T-helper 2 cell (primary cell): Measurements from ENCODE around the gene CYP27C1.

Source experiments
- DNase-seq, 5 experiments: peaks; one replicate each; pipeline versions ENCODE4 v3.0.0 to v3.0.0-alpha.2; 2012 to 2022

Gene CYP27C1

DNA sequence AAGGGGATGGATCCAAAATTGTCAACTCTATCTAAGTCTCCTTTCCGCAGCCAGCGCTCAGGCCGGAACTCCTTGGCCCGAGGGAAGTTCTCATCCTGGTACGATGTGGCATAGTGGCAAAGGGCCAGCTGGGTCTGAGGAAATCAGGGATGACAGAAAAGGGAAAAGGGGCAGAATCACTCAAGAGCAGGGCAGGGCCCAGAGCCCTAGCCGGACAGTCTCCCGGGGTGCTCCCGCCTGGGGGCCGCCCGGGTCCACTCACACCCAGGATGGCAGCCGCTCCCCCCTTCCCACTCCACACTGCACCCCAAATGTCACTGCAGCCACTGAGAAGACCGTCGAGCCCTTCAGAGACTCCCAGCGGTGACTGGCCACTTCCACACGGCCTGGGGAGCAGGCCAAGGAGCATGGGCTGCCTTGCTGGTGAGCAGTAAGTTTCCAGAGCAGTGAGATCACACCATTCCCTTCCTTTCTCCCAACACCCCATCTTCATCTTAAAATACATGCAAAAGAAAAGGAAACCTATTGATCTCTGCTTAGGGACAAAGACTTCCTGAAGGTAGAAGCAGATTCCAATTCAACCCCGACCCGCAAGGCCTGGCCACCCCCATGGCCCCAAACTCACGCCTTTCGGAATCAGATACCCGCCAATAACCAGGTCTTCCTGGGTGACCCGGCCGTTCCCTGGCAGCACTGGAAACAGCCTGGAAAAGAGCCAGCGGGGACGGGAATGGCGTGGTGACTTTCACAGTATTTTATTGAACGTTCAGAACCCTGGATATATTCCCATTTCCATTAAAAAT is 26.7 kb downstream of the CYP27C1 start:
- no peak for DNase-seq

DNA sequence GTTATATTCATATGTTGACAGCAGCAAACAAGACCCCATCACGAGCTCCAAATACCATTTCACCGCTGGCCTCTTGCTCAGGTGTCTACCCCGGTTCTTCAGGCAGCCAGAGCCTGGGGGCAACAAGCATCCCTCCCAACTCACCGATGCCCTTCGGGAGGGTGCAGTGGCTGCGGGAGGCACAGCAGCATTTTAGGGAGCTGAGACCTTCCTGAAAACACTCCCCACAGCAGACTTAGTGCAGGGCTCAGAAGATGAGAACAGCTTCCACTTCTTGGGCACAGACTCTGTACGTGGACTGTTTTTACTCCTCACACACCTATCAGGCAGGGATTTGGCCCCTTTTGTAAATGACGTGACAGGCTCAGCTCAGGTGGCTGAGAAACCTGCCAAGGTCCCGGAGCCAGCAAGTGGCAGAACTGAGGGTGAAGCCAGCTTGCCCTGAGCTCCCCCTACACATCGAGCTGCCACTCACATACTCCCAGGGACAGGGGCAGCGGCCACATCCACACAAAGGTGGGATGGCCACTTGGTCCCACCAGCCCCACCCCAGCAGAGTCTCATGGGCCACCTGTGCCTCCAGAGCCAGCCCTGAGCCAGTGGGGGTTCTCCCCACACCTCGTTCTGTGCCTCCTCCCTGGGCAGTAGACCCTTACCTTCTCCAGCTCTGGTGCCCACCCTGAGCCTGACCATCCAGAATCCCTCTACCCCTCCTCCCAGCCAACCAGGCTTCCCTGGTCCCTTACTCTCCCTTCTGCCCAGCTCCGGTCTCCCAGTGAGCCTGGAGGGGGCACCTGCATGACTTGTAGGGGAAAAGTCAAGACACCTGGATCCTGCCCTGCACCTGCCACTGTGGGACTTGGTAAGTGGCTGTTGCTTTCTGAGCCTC is 28.5 kb downstream of the CYP27C1 start:
- DNase-seq: no peak

- no peak for DNase-seq
Measured at GRCh38 chr2:127188797-127189196, 31.3 kb downstream of the CYP27C1 start.

- no peak for DNase-seq
Measured at GRCh38 chr2:127187831-127188230, 32.3 kb downstream of the CYP27C1 start.

DNA sequence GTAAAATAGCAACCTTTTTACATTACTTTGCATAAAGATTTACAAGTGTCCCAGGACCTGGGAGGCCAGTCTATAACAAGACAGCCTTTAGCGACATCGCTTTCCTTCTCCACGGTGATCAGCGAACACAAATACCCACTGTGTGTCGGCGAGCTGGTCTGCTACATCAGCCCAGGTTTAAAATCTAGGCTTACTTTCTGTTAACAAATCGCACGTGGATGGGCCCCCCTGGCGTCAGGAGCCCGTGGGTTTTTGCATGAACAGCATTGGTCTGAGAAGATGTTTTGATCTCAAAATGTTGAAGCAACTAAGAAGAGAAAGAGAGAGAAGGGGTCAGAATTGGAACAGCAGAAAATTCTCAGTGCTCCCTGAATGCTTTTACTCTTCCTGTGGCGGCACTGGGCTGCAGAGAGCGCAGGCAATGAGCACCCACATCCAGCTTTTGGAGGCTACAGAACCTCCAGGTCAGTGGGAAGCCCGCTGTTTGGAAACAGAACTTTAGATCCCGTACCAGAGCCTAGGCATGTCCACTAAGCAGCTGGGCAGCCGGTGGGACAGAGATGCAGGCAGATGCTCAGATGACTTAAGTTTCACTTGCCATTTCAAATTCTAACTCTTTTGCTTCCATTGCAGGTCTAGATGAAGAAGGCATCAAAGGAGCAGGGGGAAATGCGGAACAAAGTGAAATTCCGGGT is 32.9 kb downstream of the CYP27C1 start:
- DNase-seq: no peak

DNA sequence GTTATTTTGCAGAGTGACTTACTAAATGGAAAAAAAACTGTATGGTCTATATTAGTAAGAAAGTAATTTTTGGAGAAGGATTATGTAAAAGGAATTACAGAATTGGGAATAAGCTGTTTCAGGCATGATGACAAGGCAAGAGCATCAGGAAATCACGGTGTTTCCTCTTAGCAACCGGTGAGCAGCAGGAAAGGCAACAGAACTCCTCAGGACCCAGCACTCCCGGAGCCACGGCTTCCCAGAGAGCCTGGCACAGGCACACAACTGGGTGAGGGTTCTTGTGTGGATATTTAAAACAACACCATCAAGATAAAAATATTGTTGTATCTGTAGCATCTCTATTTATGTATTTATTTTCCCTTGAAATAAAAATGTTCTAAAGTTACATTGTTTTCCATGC is 34.4 kb downstream of the CYP27C1 start:
- DNase-seq: no peak

DNA sequence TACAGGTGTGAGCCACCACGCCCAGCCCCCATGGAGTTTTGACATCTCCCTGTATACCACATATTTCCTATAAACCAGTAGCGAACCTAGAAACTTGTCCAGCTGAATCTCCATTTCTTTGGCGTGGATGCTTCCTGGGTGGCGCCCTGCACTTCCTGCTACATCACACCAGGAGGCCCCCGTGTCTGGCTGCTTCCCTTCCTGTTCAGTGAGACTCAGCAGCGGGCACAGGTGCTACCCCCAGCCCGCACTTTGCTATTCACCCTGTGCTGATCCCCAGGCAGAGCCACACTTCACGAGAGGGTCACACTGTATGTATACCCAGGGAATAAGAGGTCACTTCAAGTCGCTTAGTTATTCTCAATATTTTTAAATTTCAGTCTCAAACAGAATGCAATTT is 35.0 kb downstream of the CYP27C1 start:
- no peak for DNase-seq

- no peak for DNase-seq
Measured at GRCh38 chr2:127183771-127184170, 36.3 kb downstream of the CYP27C1 start.

DNA sequence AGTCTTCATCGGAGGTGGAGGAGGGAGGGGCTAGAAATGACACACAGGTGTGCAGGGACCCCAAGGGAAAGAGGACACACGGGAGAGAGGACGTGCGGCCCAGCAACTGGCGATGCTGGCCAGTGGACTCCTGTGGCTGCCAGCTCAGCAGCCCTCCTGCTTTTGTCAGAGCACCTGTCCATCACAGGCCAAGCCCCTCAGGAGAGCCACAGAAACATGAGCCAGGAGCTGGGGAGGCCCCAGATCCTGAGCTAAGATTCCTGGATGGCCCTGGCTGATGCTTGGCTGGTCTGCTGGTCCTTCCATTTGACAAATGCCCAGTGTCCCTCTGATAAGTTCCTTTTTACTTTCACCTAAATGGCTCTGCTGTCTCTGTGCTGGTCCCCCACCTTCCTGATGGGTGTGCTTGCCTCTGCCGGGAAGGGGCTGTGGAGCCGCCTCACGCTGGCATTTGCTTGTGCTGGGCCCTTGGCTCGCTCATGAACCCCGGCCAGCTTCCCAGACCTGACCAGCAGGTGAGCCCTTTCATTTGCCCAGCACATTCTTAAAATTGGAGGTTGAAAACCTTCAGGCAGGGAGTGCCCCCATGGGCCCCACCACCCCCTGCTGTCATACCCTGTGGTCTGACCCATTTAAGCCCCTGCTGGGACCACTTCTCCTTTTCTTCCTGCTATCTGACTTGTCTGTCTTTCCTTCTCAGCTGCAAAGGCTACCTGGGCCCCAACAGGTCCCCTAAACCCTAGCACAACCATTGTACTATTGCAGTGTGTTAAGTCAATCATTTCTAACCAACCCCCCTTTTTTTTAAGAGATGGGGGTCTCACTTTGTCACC is 37.3 kb downstream of the CYP27C1 start:
- DNase-seq: no peak

- no peak for DNase-seq
Measured at GRCh38 chr2:127181851-127182250, 38.2 kb downstream of the CYP27C1 start.

- DNase-seq: no peak
Measured at GRCh38 chr2:127179766-127180165, 40.3 kb downstream of the CYP27C1 start.

GRCh38 chr2:127177617-127178263 is 42.4 kb downstream of the CYP27C1 start:
- no peak for DNase-seq

GRCh38 chr2:127176371-127177311 is 43.5 kb downstream of the CYP27C1 start:
- no peak for DNase-seq

GRCh38 chr2:127175751-127176354 is 44.2 kb downstream of the CYP27C1 start:
- no peak for DNase-seq

DNA sequence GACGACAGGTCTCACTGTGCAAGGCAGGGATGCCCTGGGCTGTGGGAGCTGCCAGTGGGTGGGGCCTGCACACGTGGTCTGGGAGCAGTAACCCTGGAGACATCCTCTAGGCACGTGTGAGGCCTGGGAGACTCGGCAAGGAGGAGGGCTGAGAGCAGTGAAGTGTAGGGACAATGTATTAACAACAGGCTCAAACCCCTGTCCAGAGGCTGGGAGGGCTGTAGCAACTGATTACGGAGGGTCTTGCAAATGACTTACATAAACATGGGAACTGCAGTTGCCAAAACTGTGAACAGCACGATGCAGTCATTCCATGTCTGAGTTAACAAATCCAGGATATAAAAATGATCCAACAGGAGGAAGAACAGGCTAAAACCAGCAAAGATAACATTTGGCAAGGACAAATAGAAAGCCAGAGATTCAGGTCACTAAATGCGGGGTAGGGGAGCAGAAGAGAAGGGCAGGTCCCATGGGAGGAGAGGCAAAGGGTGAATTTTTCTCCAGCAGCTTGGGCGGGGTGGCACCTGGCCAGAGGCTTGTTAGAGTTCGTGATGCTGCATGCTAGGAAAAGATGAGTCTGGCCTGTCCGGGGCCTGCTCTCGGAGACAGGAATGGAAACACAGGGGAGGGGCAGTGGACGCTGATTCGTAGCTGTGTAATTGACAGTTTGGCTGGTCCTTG is 44.9 kb downstream of the CYP27C1 start:
- no peak for DNase-seq

GRCh38 chr2:127174640-127175039 is 45.5 kb downstream of the CYP27C1 start:
- no peak for DNase-seq

GRCh38 chr2:127174136-127174535 is 46.0 kb downstream of the CYP27C1 start:
- no peak for DNase-seq

- DNase-seq: no peak
Measured at GRCh38 chr2:127173057-127173456, 47.0 kb downstream of the CYP27C1 start.

GRCh38 chr2:127172306-127172705 is 47.8 kb downstream of the CYP27C1 start:
- DNase-seq: no peak
